Activated naive CD8-positive, alpha-beta T cell treated with anti-CD3 and anti-CD28 coated beads, Interleukin-2, amount 10 ng/mL, durations not matched to agents 7 days and 5 days (primary cell): ENCODE measurements around the gene KNL1. TPM values are rescaled to one million over a fixed set of nuclear protein-coding genes. Genes with fewer than 3 reads are reported as not detected.
"Not testable (repeated sequence)": the region's sequence is repeated elsewhere in the genome, so short reads cannot be mapped to it uniquely, and the experiment has no call there.

Experiments
- ATAC-seq: fragments of 150-1000 bp; cut with Tn5 transposase; one replicate; pipeline ENCODE4 v1.10.0; 2021; ENCODE audit warnings: low read depth, moderate library complexity
- POLR2A ChIA-PET: fragments of 350-600 bp; sonication (Branson Sonifier 250); formaldehyde crosslinking; loops from one replicate; lab custom pipeline; 2021; ENCODE audit warnings: antibody characterized with exemption; lab: Charles Lee
- DNase-seq: peaks from one replicate; pipeline ENCODE4 v3.0.0; 2021
- H3K27ac Mint-ChIP-seq: one replicate; pipeline ENCODE4 v1.8.0; 2022; ENCODE audit warnings: mild to moderate bottlenecking, mixed read lengths
- H3K27me3 Mint-ChIP-seq: one replicate; pipeline ENCODE4 v1.8.0; 2022; ENCODE audit warnings: mild to moderate bottlenecking, moderate library complexity, mixed read lengths
- H3K36me3 Mint-ChIP-seq: one replicate; pipeline ENCODE4 v1.8.0; 2021; ENCODE audit warnings: mild to moderate bottlenecking, mixed read lengths
- H3K4me1 Mint-ChIP-seq: one replicate; pipeline ENCODE4 v1.8.0; 2021; ENCODE audit warnings: mixed read lengths
- H3K4me3 Mint-ChIP-seq: one replicate; pipeline ENCODE4 v1.8.0; 2022; ENCODE audit warnings: mild to moderate bottlenecking, moderate library complexity, mixed read lengths
- H3K9me3 Mint-ChIP-seq: one replicate; pipeline ENCODE4 v1.8.0; 2021; ENCODE audit warnings: mixed read lengths
- total RNA-seq, 2 experiments: library from RNA; stranded (reverse); gene quantifications; one replicate each; pipeline ENCODE4 v1.2.3, GENCODE V29; 2021

KNL1 gene
- total RNA-seq, 2 experiments from 2014 or later = 43.8 to 46.2 TPM

- no peaks in the 10 kb centered on the region for H3K27me3 Mint-ChIP-seq
- no peaks in the 10 kb centered on the region for H3K9me3 Mint-ChIP-seq
- POLR2A ChIA-PET = no interaction called here
- no peak overlapping the region for H3K4me3 Mint-ChIP-seq
- H3K36me3 Mint-ChIP-seq = peaks cover 18% of the 10 kb centered on the region
- DNase-seq (no peak), ATAC-seq (no peak)
- H3K4me1 Mint-ChIP-seq = peaks cover 2% of the 10 kb centered on the region
- H3K27ac Mint-ChIP-seq = no peak overlapping the region
Measured at GRCh38 chr15:40637221-40637745, 43.2 kb downstream of the KNL1 start.

- Mint-ChIP-seq H3K9me3 (no peaks in the 10 kb centered on the region), H3K27ac (no peak overlapping the region), H3K4me3 (no peak overlapping the region), H3K36me3 (peaks cover 24% of the 10 kb centered on the region), H3K27me3 (no peaks in the 10 kb centered on the region), H3K4me1 (peaks cover 2% of the 10 kb centered on the region)
- ATAC-seq (no peak), DNase-seq (no peak)
- POLR2A ChIA-PET = no interaction called here
Measured at GRCh38 chr15:40639677-40640076, 45.6 kb downstream of the KNL1 start.

DNA sequence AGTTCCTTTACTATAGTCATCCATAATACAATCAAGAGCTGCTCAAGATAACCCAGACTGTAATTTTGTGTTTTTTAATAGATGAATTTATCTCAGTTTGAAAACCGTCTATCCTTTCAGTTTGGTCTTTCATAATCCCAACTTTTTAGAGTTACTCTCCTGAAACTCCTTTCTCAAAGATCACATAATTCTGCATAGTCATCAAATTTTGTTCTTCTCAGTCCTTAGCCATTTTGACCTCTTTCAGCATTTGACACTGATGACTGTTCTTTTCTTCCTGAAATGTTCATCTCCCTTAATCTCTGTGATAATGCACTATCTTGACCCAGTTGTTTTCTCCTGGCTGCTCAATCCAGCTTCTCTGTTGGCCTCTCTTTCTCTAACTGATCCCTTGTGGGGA, 53.5 kb downstream of the KNL1 start:
- H3K4me1 Mint-ChIP-seq = no peaks in the 10 kb centered on the region
- POLR2A ChIA-PET = no interaction called here
- H3K9me3 Mint-ChIP-seq = no peaks in the 10 kb centered on the region
- no peak for DNase-seq
- no peak overlapping the region for H3K4me3 Mint-ChIP-seq
- no peaks in the 10 kb centered on the region for H3K27me3 Mint-ChIP-seq
- no peak overlapping the region for H3K27ac Mint-ChIP-seq
- no peak for ATAC-seq
- H3K36me3 Mint-ChIP-seq = peaks cover 33% of the 10 kb centered on the region

GRCh38 chr15:40650479-40650878, 56.4 kb downstream of the KNL1 start:
- ATAC-seq = no peak
- H3K36me3 Mint-ChIP-seq = peaks cover 39% of the 10 kb centered on the region
- no peak overlapping the region for H3K4me3 Mint-ChIP-seq
- H3K9me3 Mint-ChIP-seq = no peaks in the 10 kb centered on the region
- POLR2A ChIA-PET = no interaction called here
- no peak overlapping the region for H3K27ac Mint-ChIP-seq
- no peak for DNase-seq
- H3K27me3 Mint-ChIP-seq = no peaks in the 10 kb centered on the region
- H3K4me1 Mint-ChIP-seq = no peaks in the 10 kb centered on the region

DNA sequence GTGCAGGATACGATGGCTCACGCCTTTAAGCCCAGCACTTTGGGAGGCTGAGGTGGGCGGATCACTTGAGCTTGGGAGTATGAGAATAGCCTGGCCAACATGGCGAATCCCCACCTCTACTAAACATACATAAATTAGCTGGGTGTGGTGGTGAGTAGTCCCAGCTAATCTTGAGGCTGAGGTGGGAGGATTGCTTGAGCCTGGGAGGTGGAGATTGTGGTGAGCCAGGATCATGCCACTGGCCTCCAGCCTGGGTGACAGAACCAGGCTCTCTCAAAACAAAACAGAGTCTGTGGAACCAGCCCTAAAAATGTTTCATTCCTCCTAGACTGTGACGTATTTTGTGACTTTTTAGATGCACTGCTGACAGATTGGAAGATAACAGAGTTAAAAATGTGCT, 66.6 kb downstream of the KNL1 start:
- no peak for DNase-seq
- Mint-ChIP-seq H3K27me3 (no peaks in the 10 kb centered on the region), H3K4me1 (no peaks in the 10 kb centered on the region), H3K4me3 (no peak overlapping the region), H3K27ac (no peak overlapping the region), H3K9me3 (no peaks in the 10 kb centered on the region), H3K36me3 (peaks cover 29% of the 10 kb centered on the region)
- no peak for ATAC-seq
- POLR2A ChIA-PET = interaction anchor here (0.7 kb wide), 1 partner anchor 578 kb away, joined by 3 read pairs; no protein-coding TSS in a partner anchor

- H3K4me3 Mint-ChIP-seq = no peak overlapping the region
- POLR2A ChIA-PET = no interaction called here
- no peak for ATAC-seq
- DNase-seq = no peak
- H3K27me3 Mint-ChIP-seq = no peaks in the 10 kb centered on the region
- no peaks in the 10 kb centered on the region for H3K9me3 Mint-ChIP-seq
- peaks cover 25% of the 10 kb centered on the region for H3K36me3 Mint-ChIP-seq
- H3K4me1 Mint-ChIP-seq = no peaks in the 10 kb centered on the region
- no peak overlapping the region for H3K27ac Mint-ChIP-seq
Measured at GRCh38 chr15:40664909-40665308, 70.9 kb downstream of the KNL1 start.

DNA sequence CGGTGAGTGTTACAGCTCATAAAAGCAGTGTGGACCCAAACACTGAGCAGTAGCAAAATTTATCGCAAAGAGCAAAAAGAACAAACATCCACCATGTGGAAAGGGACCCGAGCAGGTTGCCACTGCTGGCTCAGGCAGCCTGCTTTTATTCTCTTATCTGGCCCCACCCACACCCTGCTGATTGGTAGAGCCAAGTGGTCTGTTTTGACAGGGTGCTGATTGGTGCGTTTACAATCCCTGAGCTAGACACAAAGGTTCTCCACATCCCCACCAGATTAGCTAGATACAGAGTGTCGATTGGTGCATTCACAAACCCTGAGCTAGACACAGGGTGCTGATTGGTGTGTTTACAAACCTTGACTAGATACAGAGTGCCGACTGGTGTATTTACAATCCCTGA, 82.2 kb downstream of the KNL1 start:
- POLR2A ChIA-PET, H3K27me3 Mint-ChIP-seq, H3K27ac Mint-ChIP-seq, H3K36me3 Mint-ChIP-seq, DNase-seq, H3K4me3 Mint-ChIP-seq, H3K4me1 Mint-ChIP-seq, ATAC-seq, H3K9me3 Mint-ChIP-seq: not testable (repeated sequence)

DNA sequence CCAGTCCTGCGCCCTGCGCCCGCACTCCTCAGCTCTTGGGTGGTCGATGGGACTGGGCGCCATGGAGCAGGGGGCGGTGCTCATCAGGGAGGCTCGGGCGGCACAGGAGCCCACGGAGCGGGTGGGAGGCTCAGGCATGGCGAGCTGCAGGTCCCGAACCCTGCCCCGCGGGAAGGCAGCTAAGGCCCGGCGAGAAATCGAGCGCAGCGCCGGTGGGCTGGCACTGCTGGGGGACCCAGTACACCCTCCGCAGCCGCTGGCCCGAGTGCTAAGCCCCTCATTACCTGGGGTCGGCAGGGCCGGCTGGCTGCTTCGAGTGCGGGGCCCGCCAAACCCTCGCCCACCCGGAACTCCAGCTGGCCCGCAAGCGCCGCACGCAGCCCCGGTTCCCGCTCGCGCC, 82.9 kb downstream of the KNL1 start:
- H3K9me3 Mint-ChIP-seq, H3K27me3 Mint-ChIP-seq, H3K27ac Mint-ChIP-seq, POLR2A ChIA-PET, DNase-seq, H3K4me3 Mint-ChIP-seq, H3K36me3 Mint-ChIP-seq, H3K4me1 Mint-ChIP-seq, ATAC-seq: not testable (repeated sequence)

- H3K27me3 Mint-ChIP-seq = peaks cover 7% of the 10 kb centered on the region
- no peaks in the 10 kb centered on the region for H3K36me3 Mint-ChIP-seq
- no peaks in the 10 kb centered on the region for H3K9me3 Mint-ChIP-seq
- no peak overlapping the region for H3K27ac Mint-ChIP-seq
- no peak for DNase-seq
- no peak overlapping the region for H3K4me3 Mint-ChIP-seq
- no peak for ATAC-seq
- peaks cover 2% of the 10 kb centered on the region for H3K4me1 Mint-ChIP-seq
- POLR2A ChIA-PET = no interaction called here
Measured at GRCh38 chr15:40680151-40680550, 86.1 kb downstream of the KNL1 start.

GRCh38 chr15:40680959-40681358, 86.9 kb downstream of the KNL1 start:
- ATAC-seq, H3K9me3 Mint-ChIP-seq, DNase-seq, H3K4me3 Mint-ChIP-seq, POLR2A ChIA-PET, H3K27ac Mint-ChIP-seq, H3K36me3 Mint-ChIP-seq, H3K27me3 Mint-ChIP-seq, H3K4me1 Mint-ChIP-seq: not testable (repeated sequence)

- Mint-ChIP-seq H3K27me3 (peaks cover 7% of the 10 kb centered on the region), H3K4me1 (no peaks in the 10 kb centered on the region), H3K4me3 (no peak overlapping the region), H3K27ac (no peak overlapping the region), H3K9me3 (no peaks in the 10 kb centered on the region), H3K36me3 (no peaks in the 10 kb centered on the region)
- DNase-seq = no peak
- ATAC-seq = no peak
- POLR2A ChIA-PET = interaction anchor here (0.7 to 2.9 kb wide), 3 partner anchors 10 to 78 kb away, joined by 4 to 11 read pairs (median 4); partner anchors contain the start of gene RAD51
Measured at GRCh38 chr15:40684381-40684780, 90.3 kb downstream of the KNL1 start.

DNA sequence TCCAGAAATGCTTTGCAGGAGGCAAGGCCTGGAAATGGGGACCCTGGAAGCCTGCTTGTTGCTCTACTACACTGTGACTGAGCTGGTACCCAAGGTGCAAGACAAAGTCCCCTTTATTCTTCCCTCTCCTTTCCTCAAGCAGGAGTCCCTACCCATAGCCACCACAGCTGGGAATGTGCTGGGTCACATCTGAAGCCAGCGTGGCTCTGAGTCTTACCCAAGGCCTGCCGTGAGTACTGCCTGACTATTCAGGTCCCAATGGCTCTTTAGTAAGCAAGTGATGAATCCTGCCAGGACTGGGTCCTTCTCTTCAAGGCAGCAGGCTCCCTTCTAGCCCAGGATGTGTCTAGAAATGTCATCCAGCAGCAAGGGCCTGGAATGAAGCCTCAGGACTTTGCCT, 91.3 kb downstream of the KNL1 start:
- Mint-ChIP-seq H3K9me3 (no peaks in the 10 kb centered on the region), H3K4me3 (no peak overlapping the region), H3K27me3 (peaks cover 6% of the 10 kb centered on the region), H3K4me1 (no peaks in the 10 kb centered on the region), H3K36me3 (no peaks in the 10 kb centered on the region), H3K27ac (peak overlapping the region; percentile 41)
- no peak for DNase-seq
- POLR2A ChIA-PET = interaction anchor here (2.9 kb wide), 1 partner anchor 9 kb away, joined by 11 read pairs; the partner anchor contains the start of gene RAD51
- ATAC-seq = no peak

- Mint-ChIP-seq H3K9me3 (no peaks in the 10 kb centered on the region), H3K36me3 (peaks cover 6% of the 10 kb centered on the region), H3K27ac (no peak overlapping the region), H3K27me3 (no peaks in the 10 kb centered on the region), H3K4me1 (peaks cover 7% of the 10 kb centered on the region), H3K4me3 (no peak overlapping the region)
- DNase-seq (no peak), ATAC-seq (no peak)
- POLR2A ChIA-PET = no interaction called here
Measured at GRCh38 chr15:40688932-40689799, 95.1 kb downstream of the KNL1 start.

- Mint-ChIP-seq H3K4me1 (peaks cover 10% of the 10 kb centered on the region), H3K4me3 (no peak overlapping the region), H3K36me3 (peaks cover 15% of the 10 kb centered on the region), H3K27ac (no peak overlapping the region), H3K27me3 (no peaks in the 10 kb centered on the region), H3K9me3 (no peaks in the 10 kb centered on the region)
- POLR2A ChIA-PET = no interaction called here
- ATAC-seq = no peak
- DNase-seq = no peak
Measured at GRCh38 chr15:40691737-40692136, 97.7 kb downstream of the KNL1 start.
